Astrocyte (in vitro differentiated cells and primary cell): ENCODE measurements around the gene ACTN1. TPM values are rescaled to one million over a fixed set of nuclear protein-coding genes. Genes with fewer than 3 reads are reported as not detected.

Experiments used
- DNase-seq: peaks from one replicate; pipeline ENCODE4 v3.0.0-alpha.2; 2010; ENCODE audit warnings: low read depth
- FAIRE-seq: peaks from 2 replicates; lab custom pipeline; 2011; peaks lifted over from hg19 to GRCh38; lab: Jason Lieb, UNC
- H2AFZ ChIP-seq: 2 replicates; pipeline ENCODE4 v1.6.0; 2012; ENCODE audit warnings: low read depth, low read length, inconsistent platforms
- H3K27ac ChIP-seq: 2 replicates; pipeline ENCODE4 v1.5.1; 2011; ENCODE audit warnings: low read depth, low read length, inconsistent platforms
- H3K27me3 ChIP-seq: 2 replicates; pipeline ENCODE4 v1.6.0; 2011; ENCODE audit warnings: low read length, inconsistent platforms; ENCODE audit not compliant: insufficient read depth
- H3K36me3 ChIP-seq: 2 replicates; pipeline ENCODE4 v1.5.1; 2011; ENCODE audit warnings: low read length, inconsistent platforms; ENCODE audit not compliant: insufficient read depth
- H3K4me1 ChIP-seq: 2 replicates; pipeline ENCODE4 v1.5.1; 2011; ENCODE audit warnings: low read length, inconsistent platforms; ENCODE audit not compliant: insufficient read depth
- H3K4me2 ChIP-seq: 2 replicates; pipeline ENCODE4 v1.6.0; 2012; ENCODE audit warnings: low read length, inconsistent platforms
- H3K4me3 ChIP-seq: 2 replicates; pipeline ENCODE4 v1.5.1; 2011; ENCODE audit warnings: low read depth, mild to moderate bottlenecking, low read length, inconsistent platforms; ENCODE audit not compliant: insufficient read depth
- H3K79me2 ChIP-seq: 2 replicates; pipeline ENCODE4 v1.6.0; 2012; ENCODE audit warnings: mild to moderate bottlenecking, low read length, inconsistent platforms; ENCODE audit not compliant: insufficient read depth
- H3K9ac ChIP-seq: 2 replicates; pipeline ENCODE4 v1.6.0; 2012; ENCODE audit warnings: mild to moderate bottlenecking, low read length, inconsistent platforms
- H3K9me3 ChIP-seq: 2 replicates; pipeline ENCODE4 v1.5.1; 2012; ENCODE audit warnings: low read depth, mild to moderate bottlenecking, low read length, inconsistent platforms; ENCODE audit not compliant: insufficient read depth
- H4K20me1 ChIP-seq: 2 replicates; pipeline ENCODE4 v1.6.0; 2012; ENCODE audit warnings: low read length, inconsistent platforms; ENCODE audit not compliant: insufficient read depth
- H3K27ac Mint-ChIP-seq: one replicate; pipeline ENCODE4 v1.8.0; 2021; ENCODE audit warnings: mild to moderate bottlenecking, mixed read lengths; ENCODE audit not compliant: unreplicated experiment
- H3K27me3 Mint-ChIP-seq: one replicate; pipeline ENCODE4 v1.8.0; 2021; ENCODE audit warnings: low read depth, mixed read lengths; ENCODE audit not compliant: unreplicated experiment
- H3K36me3 Mint-ChIP-seq: one replicate; pipeline ENCODE4 v1.8.0; 2021; ENCODE audit warnings: low read depth, mixed read lengths; ENCODE audit not compliant: unreplicated experiment
- H3K4me1 Mint-ChIP-seq: one replicate; pipeline ENCODE4 v1.8.0; 2021; ENCODE audit warnings: low read depth, mixed read lengths; ENCODE audit not compliant: unreplicated experiment
- H3K4me3 Mint-ChIP-seq: one replicate; pipeline ENCODE4 v1.8.0; 2021; ENCODE audit warnings: mild to moderate bottlenecking, moderate library complexity, mixed read lengths; ENCODE audit not compliant: unreplicated experiment
- H3K9me3 Mint-ChIP-seq: one replicate; pipeline ENCODE4 v1.8.0; 2021; ENCODE audit warnings: mild to moderate bottlenecking, mixed read lengths; ENCODE audit not compliant: unreplicated experiment
- CTCF ChIP-seq: IDR thresholded peaks from 2 replicates; pipeline ENCODE4 v1.5.1; 2011; ENCODE audit warnings: low read depth, mild to moderate bottlenecking, inconsistent platforms, low read length, moderate library complexity; ENCODE audit not compliant: insufficient read depth
- EZH2 ChIP-seq: IDR thresholded peaks from 2 replicates; pipeline ENCODE4 v1.6.1; 2012; ENCODE audit warnings: mild to moderate bottlenecking, low read length, inconsistent platforms; ENCODE audit not compliant: insufficient read depth
- total RNA-seq: library from RNA; stranded (reverse); gene quantifications from 2 replicates; pipeline ENCODE4 v1.2.1, GENCODE V29; 2021

Gene ACTN1
- total RNA-seq, 1 donor from 2014 or later = 1,163 TPM

GRCh38 chr14:68902357-68902756 is 76.7 kb downstream of the ACTN1 start:
- Histone ChIP-seq H3K79me2 (peaks cover 88% of the 10 kb centered on the region), H3K4me3 (no peak overlapping the region), H3K9me3 (no peaks in the 10 kb centered on the region), H3K27me3 (no peaks in the 10 kb centered on the region), H3K4me2 (no peak overlapping the region), H3K36me3 (peaks cover 76% of the 10 kb centered on the region), H3K9ac (no peak overlapping the region), H4K20me1 (peaks cover 94% of the 10 kb centered on the region), H3K27ac (no peak overlapping the region), H2AFZ (no peak overlapping the region), H3K4me1 (peaks cover 4% of the 10 kb centered on the region)
- Mint-ChIP-seq H3K27me3 (no peaks in the 10 kb centered on the region), H3K9me3 (no peaks in the 10 kb centered on the region), H3K36me3 (peaks cover 60% of the 10 kb centered on the region), H3K27ac (peak overlapping the region; percentile 37), H3K4me3 (no peak overlapping the region), H3K4me1 (peaks cover 43% of the 10 kb centered on the region)
- TF ChIP-seq EZH2 (no peak), CTCF (no peak)
- FAIRE-seq (no peak), DNase-seq (no peak)

- peaks cover 81% of the 10 kb centered on the region for H3K36me3 ChIP-seq
- H2AFZ ChIP-seq = no peak overlapping the region
- no peak for TF ChIP-seq EZH2
- TF ChIP-seq CTCF = no peak
- Mint-ChIP-seq H3K4me1 (peaks cover 64% of the 10 kb centered on the region), H3K36me3 (peaks cover 57% of the 10 kb centered on the region), H3K27ac (peak overlapping the region; percentile 91), H3K4me3 (peak overlapping the region; percentile 76), H3K9me3 (no peaks in the 10 kb centered on the region), H3K27me3 (no peaks in the 10 kb centered on the region)
- FAIRE-seq (no peak), DNase-seq (no peak)
- no peak overlapping the region for H3K4me2 ChIP-seq
- peaks cover 92% of the 10 kb centered on the region for H3K79me2 ChIP-seq
- H3K27ac ChIP-seq = peak overlapping the region; percentile 61
- H4K20me1 ChIP-seq = peaks cover 99% of the 10 kb centered on the region
- peak overlapping the region; percentile 38 for H3K9ac ChIP-seq
- H3K27me3 ChIP-seq = no peaks in the 10 kb centered on the region
- H3K4me1 ChIP-seq = peaks cover 22% of the 10 kb centered on the region
- no peak overlapping the region for H3K4me3 ChIP-seq
- no peaks in the 10 kb centered on the region for H3K9me3 ChIP-seq
Measured at GRCh38 chr14:68899033-68899603, 80.0 kb downstream of the ACTN1 start.

- H3K27ac Mint-ChIP-seq = peak overlapping the region; percentile 91
Measured at GRCh38 chr14:68898248-68899032, 80.7 kb downstream of the ACTN1 start.

More at GRCh38 chr14:68898248-68899032, 80.7 kb downstream of the ACTN1 start:
- no peak overlapping the region for H3K4me3 Mint-ChIP-seq
- Histone ChIP-seq H2AFZ (no peak overlapping the region), H3K27ac (peak overlapping the region; percentile 61), H3K4me3 (no peak overlapping the region), H3K9me3 (no peaks in the 10 kb centered on the region), H3K27me3 (no peaks in the 10 kb centered on the region), H4K20me1 (peaks cover 99% of the 10 kb centered on the region), H3K79me2 (peaks cover 92% of the 10 kb centered on the region), H3K9ac (peak overlapping the region; percentile 38), H3K36me3 (peaks cover 83% of the 10 kb centered on the region), H3K4me1 (peaks cover 29% of the 10 kb centered on the region), H3K4me2 (no peak overlapping the region)
- peaks cover 68% of the 10 kb centered on the region for H3K4me1 Mint-ChIP-seq
- no peaks in the 10 kb centered on the region for H3K9me3 Mint-ChIP-seq
- no peak for FAIRE-seq
- no peak for DNase-seq
- no peaks in the 10 kb centered on the region for H3K27me3 Mint-ChIP-seq
- peaks cover 54% of the 10 kb centered on the region for H3K36me3 Mint-ChIP-seq
- TF ChIP-seq CTCF (no peak), EZH2 (no peak)
